Adipocyte (in vitro differentiated cells): ENCODE results near the gene TAS1R2.
"Not testable (repeated sequence)": the region's sequence is repeated elsewhere in the genome, so short reads cannot be mapped to it uniquely, and the experiment has no call there.

Experiments used
- DNase-seq: peaks from one replicate; pipeline ENCODE4 v3.0.0-alpha.2; 2015; ENCODE audit warnings: low read depth
- H3K27me3 ChIP-seq: replicated peaks from 2 replicates; pipeline ENCODE4 v1.7.0; 2013; ENCODE audit warnings: mild to moderate bottlenecking, low read length, moderate library complexity; ENCODE audit not compliant: control insufficient read depth, insufficient read depth
- H3K36me3 ChIP-seq: 2 replicates; pipeline ENCODE4 v1.7.0; 2013; ENCODE audit warnings: low read length, mild to moderate bottlenecking, moderate library complexity; ENCODE audit not compliant: control insufficient read depth, insufficient read depth, severe bottlenecking
- H3K4me1 ChIP-seq: 2 replicates; pipeline ENCODE4 v1.7.0; 2013; ENCODE audit warnings: mild to moderate bottlenecking, low read length, moderate library complexity; ENCODE audit not compliant: control insufficient read depth, insufficient read depth
- H3K4me3 ChIP-seq: 2 replicates; pipeline ENCODE4 v1.7.0; 2013; ENCODE audit warnings: mild to moderate bottlenecking, low read length, moderate library complexity
- H3K9ac ChIP-seq: 2 replicates; pipeline ENCODE4 v1.7.0; 2013; ENCODE audit warnings: mild to moderate bottlenecking, low read length, moderate library complexity
- H3K9me3 ChIP-seq: 2 replicates; pipeline ENCODE4 v1.7.0; 2013; ENCODE audit warnings: mild to moderate bottlenecking, low read length, moderate library complexity; ENCODE audit not compliant: control insufficient read depth

The TAS1R2 gene

DNA sequence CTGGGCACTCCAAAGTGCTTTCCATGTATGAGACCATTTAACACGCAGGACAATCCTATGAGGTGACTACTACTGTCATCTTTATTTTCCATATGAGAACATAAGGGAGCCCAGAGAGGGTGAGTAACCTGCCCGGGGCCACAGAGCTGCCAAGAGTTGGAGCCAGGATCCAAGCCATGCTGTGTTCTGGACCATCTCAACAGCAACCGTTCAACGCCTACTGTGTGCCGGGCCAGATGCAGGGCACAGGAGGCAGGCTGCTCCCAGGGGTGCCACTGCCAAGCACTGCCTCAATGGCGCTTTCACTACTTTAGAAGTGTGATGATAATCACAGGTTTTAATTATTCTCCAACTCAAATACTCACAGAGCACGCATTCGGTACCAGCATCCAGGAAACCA, 39.1 kb upstream of the TAS1R2 start:
- DNase-seq: no peak
- H3K9me3 ChIP-seq: no peaks in the 10 kb centered on the region

DNA sequence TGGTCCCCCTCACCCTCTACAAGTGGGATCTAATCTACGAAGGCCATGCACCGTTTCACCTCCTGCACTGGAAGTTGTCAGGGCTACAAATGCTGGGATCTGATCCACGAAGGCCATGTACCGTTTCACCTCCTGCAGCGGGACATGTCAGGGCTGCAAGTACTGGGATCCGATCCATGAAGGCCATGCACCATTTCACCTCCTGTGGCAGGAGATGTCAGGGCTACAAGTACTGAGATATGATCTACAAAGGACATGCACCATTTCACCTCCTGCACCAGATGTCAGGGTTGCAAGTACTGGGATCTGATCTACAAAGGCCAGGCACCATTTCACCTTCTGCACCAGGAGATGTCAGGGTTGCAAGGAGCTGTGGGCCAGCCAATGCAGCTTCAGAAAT, 35.9 kb upstream of the TAS1R2 start:
- Histone ChIP-seq H3K9ac (no peak overlapping the region), H3K4me3 (no peak overlapping the region), H3K4me1 (peaks cover 41% of the 10 kb centered on the region), H3K9me3 (no peaks in the 10 kb centered on the region), H3K36me3 (no peaks in the 10 kb centered on the region), H3K27me3 (no peaks in the 10 kb centered on the region)
- DNase-seq: no peak

More for the DNA sequence above, 39.1 kb upstream of the TAS1R2 start:
- H3K9ac ChIP-seq: no peak overlapping the region
- no peaks in the 10 kb centered on the region for H3K27me3 ChIP-seq
- H3K4me3 ChIP-seq: no peak overlapping the region
- H3K4me1 ChIP-seq: peaks cover 35% of the 10 kb centered on the region
- H3K36me3 ChIP-seq: no peaks in the 10 kb centered on the region

GRCh38 chr1:18893120-18893519, 33.7 kb upstream of the TAS1R2 start:
- H3K36me3 ChIP-seq: no peaks in the 10 kb centered on the region
- H3K4me1 ChIP-seq: peaks cover 39% of the 10 kb centered on the region
- no peak for DNase-seq
- H3K27me3 ChIP-seq: no peaks in the 10 kb centered on the region
- H3K9me3 ChIP-seq: no peaks in the 10 kb centered on the region
- H3K9ac ChIP-seq: peak overlapping the region; percentile 54
- H3K4me3 ChIP-seq: no peak overlapping the region

DNA sequence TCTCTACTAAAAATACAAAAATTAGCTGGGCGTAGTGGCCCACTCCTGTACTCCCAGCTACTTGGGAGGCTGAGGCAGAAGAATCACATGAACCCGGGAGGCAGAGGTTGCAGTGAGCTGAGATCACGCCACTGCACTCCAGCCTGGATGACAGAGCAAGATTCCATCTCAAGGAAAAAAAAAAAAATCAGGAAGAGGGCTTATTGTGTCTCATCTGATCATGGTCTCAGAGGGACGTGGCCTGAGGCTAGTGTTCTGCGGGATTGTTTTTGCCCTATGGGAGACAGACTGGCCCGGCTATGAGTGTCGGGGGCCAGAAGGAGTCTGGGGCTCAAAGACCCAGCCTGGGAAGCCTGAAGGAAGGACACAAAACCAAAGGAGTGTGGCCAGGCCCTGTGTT, 32.4 kb upstream of the TAS1R2 start:
- H3K36me3 ChIP-seq, H3K27me3 ChIP-seq, H3K9me3 ChIP-seq: not testable (repeated sequence)
- Histone ChIP-seq H3K4me3 (peak overlapping the region; percentile 38), H3K4me1 (peaks cover 39% of the 10 kb centered on the region), H3K9ac (peak overlapping the region; percentile 54)
- DNase-seq: peak; percentile 53

DNA sequence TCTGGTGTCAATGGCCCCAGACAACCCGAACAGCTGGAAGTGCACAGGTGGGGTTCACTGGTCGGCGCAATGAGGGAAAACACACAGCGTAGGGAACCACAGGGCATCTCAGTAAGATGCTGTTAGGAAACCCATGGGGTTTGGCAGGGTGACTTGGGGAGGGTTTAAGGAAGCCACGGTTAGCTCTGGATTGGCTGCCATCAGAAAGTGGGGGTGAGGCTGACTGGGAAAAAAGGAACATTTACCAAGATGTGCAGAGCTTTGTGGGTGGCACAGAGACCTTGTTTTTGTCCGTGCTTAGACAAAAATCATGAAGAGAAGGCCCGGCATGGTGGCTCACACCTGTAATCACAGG, 31.9 kb upstream of the TAS1R2 start:
- H3K9ac ChIP-seq: peak overlapping the region; percentile 50
- H3K4me3 ChIP-seq: no peak overlapping the region
- no peaks in the 10 kb centered on the region for H3K9me3 ChIP-seq
- no peaks in the 10 kb centered on the region for H3K27me3 ChIP-seq
- DNase-seq: no peak
- peaks cover 2% of the 10 kb centered on the region for H3K36me3 ChIP-seq
- H3K4me1 ChIP-seq: peaks cover 39% of the 10 kb centered on the region

DNA sequence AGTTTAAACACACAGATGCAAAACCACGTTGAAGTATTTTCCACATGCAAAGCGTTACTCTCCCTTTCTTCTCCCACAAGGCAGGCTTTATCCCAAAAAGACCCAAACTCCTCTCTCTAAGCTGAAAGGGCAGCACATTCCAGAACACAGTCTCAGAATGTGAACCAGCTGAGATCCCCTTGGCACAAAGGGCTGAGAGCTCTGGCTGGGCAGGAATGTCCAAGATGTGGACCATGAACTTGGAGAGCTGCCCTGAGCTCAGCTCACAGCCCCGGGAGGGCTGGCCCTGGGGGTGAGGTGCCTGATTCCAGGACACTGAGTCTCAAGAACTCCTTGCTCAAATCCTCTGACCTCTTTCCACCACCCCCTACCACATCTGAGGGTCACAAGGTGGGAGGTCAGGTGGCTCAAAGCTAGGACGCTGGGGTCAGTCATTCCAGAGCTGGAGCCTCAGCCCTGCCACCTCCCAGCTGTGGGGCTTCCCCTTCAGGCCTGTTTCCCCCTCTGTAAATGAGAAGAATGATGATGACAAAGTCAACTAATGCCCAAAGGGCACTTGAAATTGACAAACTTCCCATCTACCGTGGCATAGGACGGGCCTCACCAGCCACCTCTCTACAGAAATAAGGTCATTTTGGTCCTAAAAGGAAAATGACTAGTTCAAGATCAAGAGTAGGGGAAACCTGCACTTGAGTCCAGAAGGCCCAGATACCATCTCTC, 31.4 kb upstream of the TAS1R2 start:
- Histone ChIP-seq H3K4me3 (no peak overlapping the region), H3K27me3 (no peaks in the 10 kb centered on the region), H3K9ac (peak overlapping the region; percentile 63), H3K9me3 (no peaks in the 10 kb centered on the region), H3K36me3 (peaks cover 2% of the 10 kb centered on the region), H3K4me1 (peaks cover 45% of the 10 kb centered on the region)
- peak; percentile 86 for DNase-seq

DNA sequence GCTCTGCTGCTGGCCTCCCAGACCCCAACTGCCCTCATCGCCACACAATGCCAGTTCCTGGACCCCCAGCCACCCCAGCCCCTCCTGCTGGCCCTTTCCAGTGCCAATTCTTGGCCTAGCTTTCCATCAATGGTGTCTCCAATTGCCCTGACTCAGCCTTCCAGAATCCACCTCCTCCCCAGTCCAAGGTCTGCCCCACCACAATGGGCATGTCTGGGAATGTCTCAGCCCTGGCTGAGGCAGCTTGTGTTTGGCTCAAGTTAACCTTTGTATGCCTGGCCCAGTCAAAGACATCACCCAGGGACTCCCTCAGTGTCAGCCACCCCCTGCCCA, 26.5 kb upstream of the TAS1R2 start:
- H3K9me3 ChIP-seq: no peaks in the 10 kb centered on the region
- peak; percentile 39 for DNase-seq
- H3K4me3 ChIP-seq: no peak overlapping the region
- H3K27me3 ChIP-seq: no peaks in the 10 kb centered on the region
- peaks cover 25% of the 10 kb centered on the region for H3K4me1 ChIP-seq
- H3K36me3 ChIP-seq: peaks cover 15% of the 10 kb centered on the region
- H3K9ac ChIP-seq: no peak overlapping the region

DNA sequence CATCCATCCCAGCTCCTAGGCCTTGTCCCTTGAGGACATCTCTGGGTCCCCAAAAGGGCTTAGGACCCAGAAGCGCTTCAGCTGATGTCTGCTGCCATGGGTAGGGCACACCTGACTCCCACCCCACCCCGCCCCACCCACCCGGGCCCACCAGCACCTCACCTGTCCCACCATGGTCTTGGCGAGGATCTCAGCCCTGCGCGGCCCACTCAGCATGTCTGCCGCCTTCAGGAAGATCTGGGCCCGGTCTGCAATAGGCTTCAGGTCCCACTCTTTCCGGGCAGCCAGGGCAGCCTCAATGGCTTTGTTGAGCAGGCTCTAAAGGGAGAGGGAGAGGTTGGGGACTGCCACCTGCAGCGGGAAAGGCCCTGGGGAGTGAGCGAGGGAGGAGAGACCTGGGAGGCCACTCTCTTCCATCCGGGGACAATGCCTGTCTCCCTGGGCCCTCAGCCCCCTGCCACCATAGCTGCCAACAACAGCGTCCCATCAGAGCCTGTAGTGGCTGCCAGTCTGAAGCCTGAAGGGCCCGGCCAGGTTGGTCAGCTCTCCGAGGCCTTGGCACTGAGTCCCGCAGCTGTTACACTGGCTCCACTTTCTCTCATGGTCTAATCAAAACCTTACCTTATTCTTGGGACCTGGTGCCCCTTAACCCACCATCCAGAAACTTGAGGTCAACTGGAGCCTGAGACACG, 26.0 kb upstream of the TAS1R2 start:
- Histone ChIP-seq H3K9ac (no peak overlapping the region), H3K27me3 (no peaks in the 10 kb centered on the region), H3K36me3 (peaks cover 16% of the 10 kb centered on the region), H3K4me1 (peaks cover 20% of the 10 kb centered on the region), H3K9me3 (no peaks in the 10 kb centered on the region), H3K4me3 (no peak overlapping the region)
- no peak for DNase-seq

GRCh38 chr1:18884727-18885126, 25.3 kb upstream of the TAS1R2 start:
- Histone ChIP-seq H3K27me3 (no peaks in the 10 kb centered on the region), H3K4me1 (peaks cover 18% of the 10 kb centered on the region), H3K9ac (no peak overlapping the region), H3K9me3 (no peaks in the 10 kb centered on the region), H3K36me3 (peaks cover 16% of the 10 kb centered on the region), H3K4me3 (no peak overlapping the region)
- DNase-seq: no peak

GRCh38 chr1:18884419-18884717, 24.9 kb upstream of the TAS1R2 start:
- no peak for DNase-seq
- peaks cover 16% of the 10 kb centered on the region for H3K36me3 ChIP-seq
- H3K27me3 ChIP-seq: no peaks in the 10 kb centered on the region
- H3K4me1 ChIP-seq: peaks cover 18% of the 10 kb centered on the region
- H3K9ac ChIP-seq: no peak overlapping the region
- H3K4me3 ChIP-seq: no peak overlapping the region
- no peaks in the 10 kb centered on the region for H3K9me3 ChIP-seq

- DNase-seq: peak; percentile 89
- Histone ChIP-seq H3K9me3 (no peaks in the 10 kb centered on the region), H3K27me3 (no peaks in the 10 kb centered on the region), H3K9ac (no peak overlapping the region), H3K4me1 (peaks cover 18% of the 10 kb centered on the region), H3K36me3 (peaks cover 16% of the 10 kb centered on the region), H3K4me3 (no peak overlapping the region)
Observed at GRCh38 chr1:18883636-18884418, 24.4 kb upstream of the TAS1R2 start.
